ENCODE data around the gene PUS1. TPM values are rescaled to one million over a fixed set of nuclear protein-coding genes. Genes with fewer than 3 reads are reported as not detected.

Gene PUS1
- total RNA-seq, 1 experiment from 2014 or later, result 103 TPM

DNA sequence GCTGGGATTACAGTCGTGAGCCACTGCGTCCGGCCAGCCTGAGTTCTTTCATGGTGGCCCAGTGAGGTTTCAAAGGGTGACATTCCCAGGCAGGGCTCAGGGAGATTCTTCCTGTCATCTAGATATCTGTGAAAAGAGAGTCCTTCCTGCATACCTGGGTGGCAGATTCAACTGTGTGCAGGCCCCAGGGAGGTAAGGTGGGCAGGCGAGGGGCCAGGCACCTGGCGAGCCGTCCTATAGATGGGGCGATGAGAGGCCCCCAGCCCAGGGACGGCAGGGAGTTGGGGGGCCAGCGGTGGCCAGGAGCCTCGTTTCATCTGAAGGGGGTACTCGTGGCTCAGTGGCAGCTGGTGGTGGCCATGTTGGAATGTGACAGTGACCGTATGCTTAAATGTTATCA, 13.6 kb downstream of the PUS1 start:
- peaks cover 52% of the 10 kb centered on the region for H3K36me3 ChIP-seq (ENCODE audit: insufficient read depth, low read length, poor library complexity, severe bottlenecking)
- TF ChIP-seq, protein P1, sequence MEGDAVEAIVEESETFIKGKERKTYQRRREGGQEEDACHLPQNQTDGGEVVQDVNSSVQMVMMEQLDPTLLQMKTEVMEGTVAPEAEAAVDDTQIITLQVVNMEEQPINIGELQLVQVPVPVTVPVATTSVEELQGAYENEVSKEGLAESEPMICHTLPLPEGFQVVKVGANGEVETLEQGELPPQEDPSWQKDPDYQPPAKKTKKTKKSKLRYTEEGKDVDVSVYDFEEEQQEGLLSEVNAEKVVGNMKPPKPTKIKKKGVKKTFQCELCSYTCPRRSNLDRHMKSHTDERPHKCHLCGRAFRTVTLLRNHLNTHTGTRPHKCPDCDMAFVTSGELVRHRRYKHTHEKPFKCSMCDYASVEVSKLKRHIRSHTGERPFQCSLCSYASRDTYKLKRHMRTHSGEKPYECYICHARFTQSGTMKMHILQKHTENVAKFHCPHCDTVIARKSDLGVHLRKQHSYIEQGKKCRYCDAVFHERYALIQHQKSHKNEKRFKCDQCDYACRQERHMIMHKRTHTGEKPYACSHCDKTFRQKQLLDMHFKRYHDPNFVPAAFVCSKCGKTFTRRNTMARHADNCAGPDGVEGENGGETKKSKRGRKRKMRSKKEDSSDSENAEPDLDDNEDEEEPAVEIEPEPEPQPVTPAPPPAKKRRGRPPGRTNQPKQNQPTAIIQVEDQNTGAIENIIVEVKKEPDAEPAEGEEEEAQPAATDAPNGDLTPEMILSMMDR (conservative IDR thresholded peaks at IDR 0.05; ENCODE audit: low read depth, low read length), result no peak
- TF ChIP-seq EZH2 (IDR thresholded peaks at IDR 0.05; ENCODE audit: borderline replicate concordance, low read depth, low read length, poor library complexity, severe bottlenecking), result no peak
- BruUV-seq (replicated peaks), result no TSS peak
- intact Hi-C loops (cut with micrococcal nuclease; ENCODE audit: unreplicated experiment), result no loop called here
- POLR2A ChIA-PET (ENCODE audit: low non-redundant PET), result interaction anchor here (0.6 kb wide), 1 partner anchor 50 kb away, joined by 3 read pairs; no protein-coding TSS in a partner anchor
- CTCF ChIA-PET, result no interaction called here
- no peak overlapping the region for H3K4me3 ChIP-seq (ENCODE audit: low read depth, low read length, poor library complexity, severe bottlenecking)
- H3K27me3 ChIP-seq (replicated peaks; ENCODE audit: insufficient read depth, low read depth, low read length, poor library complexity), result no peaks in the 10 kb centered on the region
- H3K27ac ChIP-seq (ENCODE audit: low read depth, low read length, poor library complexity, severe bottlenecking), result no peak overlapping the region
- DNase-seq (ENCODE audit: low spot score), result no peak
- H3K9me3 ChIP-seq (ENCODE audit: low read depth, low read length, poor library complexity, severe bottlenecking), result no peaks in the 10 kb centered on the region
- no peaks in the 10 kb centered on the region for H3K4me1 ChIP-seq (ENCODE audit: insufficient read depth, low read length, poor library complexity, severe bottlenecking)

DNA sequence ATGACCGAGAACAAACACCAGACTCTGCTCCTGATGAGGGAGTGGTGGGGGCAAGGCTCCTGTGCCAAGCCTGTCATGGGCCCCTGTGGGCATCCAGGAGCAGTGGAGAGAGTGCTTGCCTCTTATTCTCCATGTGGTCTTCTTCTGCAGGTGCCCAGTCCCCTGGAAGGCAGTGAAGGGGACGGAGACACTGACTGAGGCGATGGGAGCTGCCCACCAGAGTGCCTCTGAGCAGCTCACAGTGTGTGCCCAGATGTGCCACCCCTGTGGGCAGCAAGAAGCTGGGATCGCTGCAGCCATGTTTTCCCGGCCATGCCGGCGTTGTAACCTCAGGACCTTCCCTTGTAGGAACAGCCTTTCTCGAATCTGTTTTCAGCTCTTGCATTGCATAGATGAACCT, 14.3 kb downstream of the PUS1 start:
- Histone ChIP-seq H3K36me3 (ENCODE audit: insufficient read depth, low read length, poor library complexity, severe bottlenecking) (peaks cover 45% of the 10 kb centered on the region), H3K4me1 (ENCODE audit: insufficient read depth, low read length, poor library complexity, severe bottlenecking) (no peaks in the 10 kb centered on the region), H3K27me3 (replicated peaks; ENCODE audit: insufficient read depth, low read depth, low read length, poor library complexity) (no peaks in the 10 kb centered on the region), H3K9me3 (ENCODE audit: low read depth, low read length, poor library complexity, severe bottlenecking) (no peaks in the 10 kb centered on the region), H3K27ac (ENCODE audit: low read depth, low read length, poor library complexity, severe bottlenecking) (no peak overlapping the region), H3K4me3 (ENCODE audit: low read depth, low read length, poor library complexity, severe bottlenecking) (no peak overlapping the region)
- ChIA-PET CTCF (no interaction called here), POLR2A (ENCODE audit: low non-redundant PET) (interaction anchor here (0.6 kb wide), 1 partner anchor 49 kb away, joined by 3 read pairs; no protein-coding TSS in a partner anchor)
- TF ChIP-seq, protein P1 (conservative IDR thresholded peaks at IDR 0.05; ENCODE audit: low read depth, low read length), result no peak
- no TSS peak for BruUV-seq (replicated peaks)
- intact Hi-C loops (cut with micrococcal nuclease; ENCODE audit: unreplicated experiment), result no loop called here
- no peak for DNase-seq (ENCODE audit: low spot score)

DNA sequence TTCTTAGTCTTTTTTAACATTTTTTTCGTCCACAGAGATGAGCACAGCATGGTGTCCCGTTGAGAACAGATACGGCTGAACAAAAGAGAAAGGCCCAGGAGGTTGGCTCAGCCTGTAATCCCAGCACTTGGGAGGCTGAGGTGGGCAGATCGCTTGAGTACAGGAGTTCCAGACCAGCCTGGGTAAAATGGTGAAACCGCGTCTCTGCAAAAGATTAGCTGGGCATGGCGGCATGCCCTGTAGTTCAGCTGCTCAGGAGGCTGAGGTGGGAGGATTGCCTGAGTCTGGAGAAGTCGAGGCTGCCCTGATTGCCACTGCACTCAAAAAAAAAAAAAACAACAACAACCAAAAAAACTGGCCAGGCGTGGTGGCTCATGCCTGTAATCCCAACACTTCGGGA, 14.8 kb downstream of the PUS1 start:
- BruUV-seq (replicated peaks), result no TSS peak
- peaks cover 44% of the 10 kb centered on the region for H3K36me3 ChIP-seq (ENCODE audit: insufficient read depth, low read length, poor library complexity, severe bottlenecking)
- ChIA-PET CTCF (no interaction called here), POLR2A (ENCODE audit: low non-redundant PET) (no interaction called here)
- no peaks in the 10 kb centered on the region for H3K9me3 ChIP-seq (ENCODE audit: low read depth, low read length, poor library complexity, severe bottlenecking)
- H3K4me3 ChIP-seq (ENCODE audit: low read depth, low read length, poor library complexity, severe bottlenecking), result no peak overlapping the region
- no peak for DNase-seq (ENCODE audit: low spot score)
- TF ChIP-seq EZH2 (IDR thresholded peaks at IDR 0.05; ENCODE audit: borderline replicate concordance, low read depth, low read length, poor library complexity, severe bottlenecking), result no peak
- TF ChIP-seq, protein P1 (conservative IDR thresholded peaks at IDR 0.05; ENCODE audit: low read depth, low read length), result no peak
- intact Hi-C loops (cut with micrococcal nuclease; ENCODE audit: unreplicated experiment), result no loop called here
- H3K4me1 ChIP-seq (ENCODE audit: insufficient read depth, low read length, poor library complexity, severe bottlenecking), result no peaks in the 10 kb centered on the region
- no peaks in the 10 kb centered on the region for H3K27me3 ChIP-seq (replicated peaks; ENCODE audit: insufficient read depth, low read depth, low read length, poor library complexity)
- no peak overlapping the region for H3K27ac ChIP-seq (ENCODE audit: low read depth, low read length, poor library complexity, severe bottlenecking)

All from A673 (cell line).